Activated naive CD4-positive, alpha-beta T cell treated with anti-CD3 and anti-CD28 coated beads, Interleukin-2, amount 10 ng/mL, durations not matched to agents 7 days and 5 days (primary cell): ENCODE results near the gene GNAS-AS1.

Experiments used
- CTCF ChIA-PET: fragments of 350-600 bp; sonication (Branson Sonifier 250); formaldehyde crosslinking; loops from one replicate; lab custom pipeline; 2021; ENCODE audit warnings: antibody characterized with exemption; lab: Charles Lee
- DNase-seq: peaks from one replicate; pipeline ENCODE4 v3.0.0-alpha.2; 2020
- H3K27ac Mint-ChIP-seq: one replicate; pipeline ENCODE4 v1.8.0; 2021; ENCODE audit warnings: mild to moderate bottlenecking, moderate library complexity, mixed read lengths
- H3K27me3 Mint-ChIP-seq: one replicate; pipeline ENCODE4 v1.8.0; 2021; ENCODE audit warnings: mild to moderate bottlenecking, mixed read lengths
- H3K36me3 Mint-ChIP-seq: one replicate; pipeline ENCODE4 v1.8.0; 2021; ENCODE audit warnings: mixed read lengths
- H3K4me1 Mint-ChIP-seq: one replicate; pipeline ENCODE4 v1.8.0; 2021; ENCODE audit warnings: mixed read lengths
- H3K4me3 Mint-ChIP-seq: one replicate; pipeline ENCODE4 v1.8.0; 2021; ENCODE audit warnings: mild to moderate bottlenecking, moderate library complexity, mixed read lengths
- H3K9me3 Mint-ChIP-seq: one replicate; pipeline ENCODE4 v1.8.0; 2021; ENCODE audit warnings: mixed read lengths

Gene GNAS-AS1

DNA sequence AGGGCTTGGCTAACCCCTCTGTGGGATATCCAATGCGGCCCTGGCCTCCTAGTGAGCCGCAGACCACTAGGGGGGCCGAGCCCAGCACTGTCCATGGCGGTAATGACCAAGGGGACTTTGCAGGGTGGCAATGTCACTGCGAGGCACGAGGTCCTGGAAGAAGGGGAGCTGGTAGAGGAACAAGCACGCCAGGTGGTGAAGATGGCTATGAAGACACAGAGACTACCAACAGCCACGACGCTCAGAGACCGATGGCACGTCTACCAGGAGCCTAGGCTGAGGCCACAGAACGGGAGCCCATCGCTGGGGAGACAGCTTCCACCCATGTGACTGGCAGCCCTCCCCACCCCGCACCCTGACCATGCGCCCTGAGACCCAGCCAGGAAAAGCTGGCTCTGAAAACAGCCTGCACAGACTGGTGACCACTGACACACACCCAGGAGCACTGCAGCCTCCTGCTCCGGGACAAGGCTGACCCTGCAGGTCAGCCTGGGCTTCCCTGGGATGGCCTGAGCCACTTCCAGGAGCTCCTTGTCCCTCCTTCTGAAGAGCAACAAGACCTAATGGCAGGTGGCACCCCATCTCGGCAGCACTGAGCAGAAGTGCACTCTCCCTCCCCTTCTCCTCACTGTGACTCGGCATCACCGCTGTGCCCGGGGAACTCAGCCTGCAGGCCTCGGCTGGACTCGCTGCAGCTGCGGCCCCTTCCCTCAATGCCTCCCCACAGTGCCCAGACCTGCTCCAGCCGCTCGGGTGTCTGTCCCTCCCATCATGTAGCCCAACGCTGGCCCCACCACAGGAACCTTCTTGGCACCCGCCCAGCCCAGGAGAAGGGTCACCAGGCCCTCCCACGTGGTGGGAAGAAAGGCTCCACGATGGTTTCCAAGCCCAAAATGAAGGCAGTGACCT lies 56.9 kb downstream of the GNAS-AS1 start:
- H3K4me1 Mint-ChIP-seq, result no peaks in the 10 kb centered on the region
- no peak overlapping the region for H3K27ac Mint-ChIP-seq
- H3K4me3 Mint-ChIP-seq, result no peak overlapping the region
- DNase-seq, result no peak
- no peaks in the 10 kb centered on the region for H3K9me3 Mint-ChIP-seq
- CTCF ChIA-PET, result no interaction called here
- H3K27me3 Mint-ChIP-seq, result peaks cover 42% of the 10 kb centered on the region
- no peaks in the 10 kb centered on the region for H3K36me3 Mint-ChIP-seq

DNA sequence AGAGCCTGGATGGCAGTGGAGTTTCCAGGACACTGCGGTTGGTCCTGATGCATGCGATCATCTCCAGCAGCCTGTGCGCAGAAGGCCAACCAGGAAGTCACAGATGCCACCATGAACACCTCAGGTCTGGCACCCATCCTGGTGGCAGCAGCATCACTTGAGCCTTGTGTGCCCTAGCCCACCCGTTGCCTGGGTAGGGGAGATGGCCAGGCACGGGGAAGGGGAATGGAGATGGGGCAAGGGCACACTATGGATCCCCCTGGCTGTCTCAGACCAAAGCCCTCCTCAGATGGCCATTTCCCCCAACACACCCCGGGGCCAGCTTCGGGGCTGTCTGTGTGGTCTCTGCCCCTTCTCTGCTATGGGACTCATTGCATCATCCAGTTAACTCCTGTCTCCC lies 58.3 kb downstream of the GNAS-AS1 start:
- H3K9me3 Mint-ChIP-seq, result no peaks in the 10 kb centered on the region
- peaks cover 51% of the 10 kb centered on the region for H3K27me3 Mint-ChIP-seq
- no peak for DNase-seq
- H3K27ac Mint-ChIP-seq, result no peak overlapping the region
- H3K4me3 Mint-ChIP-seq, result no peak overlapping the region
- no peaks in the 10 kb centered on the region for H3K4me1 Mint-ChIP-seq
- H3K36me3 Mint-ChIP-seq, result no peaks in the 10 kb centered on the region
- CTCF ChIA-PET, result no interaction called here

DNA sequence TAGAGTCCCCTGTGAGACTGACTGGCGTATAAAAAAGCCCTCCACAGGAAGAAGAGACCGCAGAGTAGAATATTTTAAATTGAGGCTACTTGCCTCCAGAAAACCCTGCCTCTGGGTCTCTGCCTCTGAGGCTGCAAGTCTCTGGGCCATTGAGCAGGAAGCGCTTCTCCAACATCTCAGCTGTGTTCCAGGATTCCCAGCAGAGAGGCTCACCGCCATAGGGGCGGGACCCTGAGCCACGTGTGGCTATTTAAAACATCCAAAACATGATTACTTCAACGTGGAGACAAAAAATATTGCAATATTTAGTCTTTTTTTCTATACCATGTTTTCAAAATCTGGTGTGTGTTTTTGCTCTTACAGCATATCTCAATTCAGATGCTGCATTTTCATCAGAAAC lies 59.4 kb downstream of the GNAS-AS1 start:
- H3K27me3 Mint-ChIP-seq, result peaks cover 58% of the 10 kb centered on the region
- no peaks in the 10 kb centered on the region for H3K9me3 Mint-ChIP-seq
- no peak for DNase-seq
- no peaks in the 10 kb centered on the region for H3K36me3 Mint-ChIP-seq
- H3K4me3 Mint-ChIP-seq, result no peak overlapping the region
- no peak overlapping the region for H3K27ac Mint-ChIP-seq
- CTCF ChIA-PET, result no interaction called here
- H3K4me1 Mint-ChIP-seq, result no peaks in the 10 kb centered on the region

GRCh38 chr20:58790454-58790853 lies 60.2 kb downstream of the GNAS-AS1 start:
- no peaks in the 10 kb centered on the region for H3K4me1 Mint-ChIP-seq
- H3K36me3 Mint-ChIP-seq, result no peaks in the 10 kb centered on the region
- CTCF ChIA-PET, result no interaction called here
- H3K4me3 Mint-ChIP-seq, result no peak overlapping the region
- no peaks in the 10 kb centered on the region for H3K9me3 Mint-ChIP-seq
- DNase-seq, result no peak
- H3K27me3 Mint-ChIP-seq, result peaks cover 57% of the 10 kb centered on the region
- H3K27ac Mint-ChIP-seq, result no peak overlapping the region

DNA sequence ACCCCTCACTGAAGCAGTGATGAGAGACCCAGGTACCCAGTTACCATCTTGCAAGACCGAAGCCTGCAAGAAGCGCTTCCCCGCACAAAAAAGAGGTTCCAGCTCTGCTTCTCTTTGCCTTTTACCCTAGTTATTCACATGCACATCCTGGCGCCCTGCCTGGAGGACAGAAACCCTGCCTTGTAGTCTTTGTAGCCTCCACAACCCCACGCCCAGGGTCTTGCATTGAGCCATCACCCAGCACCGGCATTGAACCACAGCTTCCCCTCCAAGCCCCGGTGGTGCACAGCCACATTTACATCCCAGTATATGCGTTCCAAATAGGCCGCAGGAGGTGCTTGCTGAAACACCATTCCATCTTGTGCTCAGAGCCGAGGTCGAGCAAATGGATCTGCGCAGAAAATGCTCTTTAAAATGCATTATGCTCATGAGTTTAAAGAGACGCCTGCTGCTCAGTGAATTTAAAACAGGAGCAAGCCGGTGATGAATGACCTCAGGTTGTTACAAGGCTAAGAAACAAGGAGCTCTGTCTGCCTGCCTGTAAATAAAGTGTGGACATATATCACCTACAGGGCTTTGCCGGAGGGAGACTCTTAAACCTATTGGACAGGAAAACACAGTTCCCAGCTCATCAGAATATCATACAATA lies 61.7 kb downstream of the GNAS-AS1 start:
- peaks cover 61% of the 10 kb centered on the region for H3K27me3 Mint-ChIP-seq
- no peak overlapping the region for H3K27ac Mint-ChIP-seq
- no peak overlapping the region for H3K4me3 Mint-ChIP-seq
- no peaks in the 10 kb centered on the region for H3K9me3 Mint-ChIP-seq
- CTCF ChIA-PET, result no interaction called here
- H3K4me1 Mint-ChIP-seq, result no peaks in the 10 kb centered on the region
- H3K36me3 Mint-ChIP-seq, result no peaks in the 10 kb centered on the region
- DNase-seq, result no peak

GRCh38 chr20:58787211-58788005 lies 63.3 kb downstream of the GNAS-AS1 start:
- no peaks in the 10 kb centered on the region for H3K36me3 Mint-ChIP-seq
- H3K9me3 Mint-ChIP-seq, result no peaks in the 10 kb centered on the region
- H3K4me3 Mint-ChIP-seq, result no peak overlapping the region
- H3K27me3 Mint-ChIP-seq, result peaks cover 75% of the 10 kb centered on the region
- CTCF ChIA-PET, result no interaction called here
- no peak for DNase-seq
- H3K27ac Mint-ChIP-seq, result no peak overlapping the region
- no peaks in the 10 kb centered on the region for H3K4me1 Mint-ChIP-seq

DNA sequence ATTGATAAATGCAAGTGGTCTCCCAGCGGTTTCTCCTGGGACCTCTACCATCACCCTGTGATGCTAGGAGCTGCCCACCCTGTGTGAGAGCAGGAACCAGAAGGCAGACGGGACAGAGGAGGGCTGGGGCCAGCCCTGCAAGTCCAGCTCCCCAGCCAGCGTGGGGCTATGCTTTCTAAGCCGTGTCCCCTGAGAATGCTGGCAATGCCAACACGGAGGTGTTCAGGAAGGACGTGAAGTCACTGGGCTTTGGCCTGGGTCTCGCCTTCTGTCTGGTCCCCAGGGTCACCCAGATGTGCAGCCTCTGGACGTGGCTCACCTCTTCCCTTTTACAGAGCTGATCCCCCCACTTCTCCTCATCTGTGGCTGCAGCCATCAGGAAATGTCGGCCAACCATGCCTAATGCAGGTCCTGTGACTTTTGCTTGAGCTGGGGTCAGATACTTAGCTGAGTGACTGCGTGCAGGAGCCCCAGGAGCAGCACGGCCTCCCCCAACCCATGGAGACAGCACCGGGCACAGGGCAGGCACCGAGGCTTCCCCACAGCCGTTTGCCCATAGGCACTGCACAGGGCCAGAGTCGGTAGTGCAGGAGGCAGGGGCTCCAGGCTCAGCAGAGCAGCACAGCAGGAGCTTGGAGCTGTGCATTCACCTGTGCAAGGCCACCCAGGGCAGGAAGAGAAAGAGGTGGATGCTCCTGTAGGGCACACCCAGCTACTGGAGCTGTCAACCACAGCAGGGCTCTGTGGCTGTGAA lies 66.2 kb downstream of the GNAS-AS1 start:
- no peak overlapping the region for H3K4me3 Mint-ChIP-seq
- CTCF ChIA-PET, result no interaction called here
- no peaks in the 10 kb centered on the region for H3K9me3 Mint-ChIP-seq
- no peak for DNase-seq
- H3K36me3 Mint-ChIP-seq, result no peaks in the 10 kb centered on the region
- no peak overlapping the region for H3K27ac Mint-ChIP-seq
- H3K27me3 Mint-ChIP-seq, result peaks cover 77% of the 10 kb centered on the region
- H3K4me1 Mint-ChIP-seq, result no peaks in the 10 kb centered on the region

GRCh38 chr20:58783511-58784011 lies 67.1 kb downstream of the GNAS-AS1 start:
- no peaks in the 10 kb centered on the region for H3K9me3 Mint-ChIP-seq
- H3K27me3 Mint-ChIP-seq, result peaks cover 76% of the 10 kb centered on the region
- no peaks in the 10 kb centered on the region for H3K36me3 Mint-ChIP-seq
- H3K27ac Mint-ChIP-seq, result no peak overlapping the region
- no peaks in the 10 kb centered on the region for H3K4me1 Mint-ChIP-seq
- no peak overlapping the region for H3K4me3 Mint-ChIP-seq
- DNase-seq, result no peak
- CTCF ChIA-PET, result no interaction called here

GRCh38 chr20:58781138-58781537 lies 69.6 kb downstream of the GNAS-AS1 start:
- no peak overlapping the region for H3K27ac Mint-ChIP-seq
- no peaks in the 10 kb centered on the region for H3K9me3 Mint-ChIP-seq
- peaks cover 75% of the 10 kb centered on the region for H3K27me3 Mint-ChIP-seq
- no peak overlapping the region for H3K4me3 Mint-ChIP-seq
- H3K36me3 Mint-ChIP-seq, result no peaks in the 10 kb centered on the region
- no peak for DNase-seq
- no peaks in the 10 kb centered on the region for H3K4me1 Mint-ChIP-seq
- CTCF ChIA-PET, result no interaction called here

- Mint-ChIP-seq H3K4me1 (no peaks in the 10 kb centered on the region), H3K27ac (no peak overlapping the region), H3K4me3 (no peak overlapping the region), H3K36me3 (no peaks in the 10 kb centered on the region), H3K27me3 (peaks cover 60% of the 10 kb centered on the region), H3K9me3 (no peaks in the 10 kb centered on the region)
- CTCF ChIA-PET, result no interaction called here
- no peak for DNase-seq
These were observed 71.9 kb downstream of the GNAS-AS1 start for GRCh38 chr20:58778760-58779159.

- no peak overlapping the region for H3K4me3 Mint-ChIP-seq
- CTCF ChIA-PET, result no interaction called here
- H3K4me1 Mint-ChIP-seq, result no peaks in the 10 kb centered on the region
These were observed 73.0 kb downstream of the GNAS-AS1 start for GRCh38 chr20:58777657-58778056.

DNA sequence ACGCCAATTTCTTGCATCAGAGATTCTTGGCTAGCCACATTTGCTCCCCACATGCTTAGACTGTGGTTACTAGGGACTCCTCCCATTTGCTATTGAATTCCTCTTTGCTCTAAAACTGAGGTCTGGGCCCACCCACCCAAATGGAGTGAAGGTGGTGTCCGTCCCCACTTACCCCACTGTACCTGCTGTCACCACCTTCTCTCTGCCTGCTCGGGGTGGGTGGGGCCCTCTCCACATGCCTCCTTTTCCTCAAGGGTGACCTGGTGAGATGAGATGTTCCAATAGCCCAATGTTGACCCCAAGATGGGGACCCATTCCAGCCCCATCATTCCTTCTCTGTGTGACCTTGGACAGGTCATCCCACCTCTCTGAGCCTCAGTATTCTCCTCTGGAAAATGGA lies 74.6 kb downstream of the GNAS-AS1 start:
- H3K27me3 Mint-ChIP-seq, result peaks cover 50% of the 10 kb centered on the region
- no peak overlapping the region for H3K27ac Mint-ChIP-seq
- no peaks in the 10 kb centered on the region for H3K9me3 Mint-ChIP-seq
- no peak overlapping the region for H3K4me3 Mint-ChIP-seq
- CTCF ChIA-PET, result no interaction called here
- H3K4me1 Mint-ChIP-seq, result no peaks in the 10 kb centered on the region
- DNase-seq, result no peak
- no peaks in the 10 kb centered on the region for H3K36me3 Mint-ChIP-seq

More at GRCh38 chr20:58777657-58778056, 73.0 kb downstream of the GNAS-AS1 start:
- Mint-ChIP-seq H3K27ac (no peak overlapping the region), H3K9me3 (no peaks in the 10 kb centered on the region), H3K36me3 (no peaks in the 10 kb centered on the region), H3K27me3 (peaks cover 49% of the 10 kb centered on the region)
- no peak for DNase-seq

GRCh38 chr20:58775371-58775770 lies 75.3 kb downstream of the GNAS-AS1 start:
- Mint-ChIP-seq H3K4me3 (no peak overlapping the region), H3K27me3 (peaks cover 48% of the 10 kb centered on the region), H3K9me3 (no peaks in the 10 kb centered on the region), H3K4me1 (no peaks in the 10 kb centered on the region), H3K27ac (no peak overlapping the region), H3K36me3 (no peaks in the 10 kb centered on the region)
- CTCF ChIA-PET, result no interaction called here
- no peak for DNase-seq
